K562 (cell line): ENCODE data around the gene KLHL29. TPM values are rescaled to one million over a fixed set of nuclear protein-coding genes. Genes with fewer than 3 reads are reported as not detected.

ENCODE experiments used
- ATAC-seq: fragments of 200-7000 bp; cut with Tn5 transposase; 3 replicates; pipeline ENCODE4 v1.9.1; 2020; ENCODE audit warnings: moderate library complexity
- BruUV-seq: library from RNA; stranded (reverse); fragments of 400-500 nt; replicated peaks from 2 replicates; lab custom pipeline; 2021; lab: Mats Ljungman, UMichigan
- CTCF ChIA-PET: fragments of 300-600 bp; formaldehyde crosslinking; extraction: SDS; loops from one replicate; lab custom pipeline; 2021; ENCODE audit warnings: low intra/inter-chr PET ratio; lab: Yijun Ruan, JAX
- POLR2A ChIA-PET: fragments of 300-600, 350-650 bp; sonication (Branson Sonifier 250); formaldehyde crosslinking; extraction: SDS; loops from one replicate; lab custom pipeline; 2021; ENCODE audit warnings: antibody characterized with exemption, inconsistent platforms; lab: Yijun Ruan, JAX
- DNase-seq, 4 experiments: peaks; one replicate each; pipeline versions ENCODE4 v3.0.0 to v3.0.0-alpha.2; 2011 to 2018; ENCODE audit warnings: low spot score in 3 of 4, mixed read lengths in 3 of 4; ENCODE audit errors: extremely low read depth in 1 of 4
- FAIRE-seq: peaks from 2 replicates; lab custom pipeline; 2011; peaks lifted over from hg19 to GRCh38; lab: Jason Lieb, UNC
- H2AFZ ChIP-seq: 2 replicates; pipeline ENCODE4 v1.6.0; 2011; ENCODE audit warnings: low read depth, low read length, control low read depth, inconsistent platforms
- H3K27ac ChIP-seq: fragments of 200-600 bp; 3 replicates; pipeline ENCODE4 v1.8.0; 2011; ENCODE audit warnings: low read depth, mild to moderate bottlenecking, control low read depth, inconsistent platforms, low read length, moderate library complexity, mixed read lengths; ENCODE audit errors: extremely low read depth
- H3K27me3 ChIP-seq, 2 experiments: fragments of 300-600 bp in 1 of 2; 2 replicates in 1 of 2; 3 replicates in 1 of 2; pipeline versions ENCODE4 v1.6.0 to v1.8.0; 2011; ENCODE audit warnings: inconsistent platforms in 2 of 2, low read length in 2 of 2, mild to moderate bottlenecking in 1 of 2, mixed read lengths in 1 of 2, moderate library complexity in 1 of 2; ENCODE audit not compliant: control insufficient read depth in 2 of 2, insufficient read depth in 2 of 2
- H3K36me3 ChIP-seq: fragments of 300-600 bp; 3 replicates; pipeline ENCODE4 v1.8.0; 2011; ENCODE audit warnings: mild to moderate bottlenecking, low read length, inconsistent platforms; ENCODE audit not compliant: control insufficient read depth, insufficient read depth
- H3K4me1 ChIP-seq, 2 experiments: fragments of 200-600 bp in 1 of 2; replicated peaks in 1 of 2; 2 replicates in 1 of 2; 3 replicates in 1 of 2; pipeline versions ENCODE4 v1.5.1 to v1.8.0; 2011; ENCODE audit warnings: inconsistent platforms in 2 of 2, low read length in 2 of 2, mild to moderate bottlenecking in 1 of 2, mixed read lengths in 1 of 2, moderate library complexity in 1 of 2; ENCODE audit not compliant: control insufficient read depth in 2 of 2, insufficient read depth in 2 of 2
- H3K4me2 ChIP-seq: 2 replicates; pipeline ENCODE4 v1.6.1; 2011; ENCODE audit warnings: low read length, control low read depth, inconsistent platforms, mixed read lengths; ENCODE audit not compliant: insufficient read depth
- H3K4me3 ChIP-seq: fragments of 200-600 bp; sonication (generic), shearing (Covaris generic); 2 replicates; pipeline ENCODE4 v1.5.1; 2016; ENCODE audit warnings: control low read depth, inconsistent platforms
- H3K79me2 ChIP-seq: fragments of 200-600 bp; 3 replicates; pipeline ENCODE4 v1.8.0; 2011; ENCODE audit warnings: low read length, inconsistent platforms; ENCODE audit not compliant: control insufficient read depth, insufficient read depth
- H3K9ac ChIP-seq, 2 experiments: 2 replicates each; pipeline versions ENCODE4 v1.6.0 to v1.6.1; 2011; ENCODE audit warnings: low read depth in 2 of 2, low read length in 2 of 2, control low read depth in 1 of 2, inconsistent platforms in 1 of 2, mild to moderate bottlenecking in 1 of 2, mixed read lengths in 1 of 2; ENCODE audit not compliant: insufficient read depth in 1 of 2
- H3K9me1 ChIP-seq: one replicate; pipeline ENCODE4 v1.6.0; 2011; ENCODE audit warnings: inconsistent platforms, mild to moderate bottlenecking, low read length, moderate library complexity; ENCODE audit not compliant: control insufficient read depth, insufficient read depth
- H3K9me3 ChIP-seq: replicated peaks from 2 replicates; pipeline ENCODE4 v1.5.1; 2011; ENCODE audit warnings: low read depth, low read length, inconsistent platforms; ENCODE audit not compliant: control insufficient read depth, insufficient read depth
- H4K20me1 ChIP-seq: replicated peaks from 2 replicates; pipeline ENCODE4 v1.6.1; 2011; ENCODE audit warnings: low read length, inconsistent platforms, mixed read lengths; ENCODE audit not compliant: control insufficient read depth, insufficient read depth
- CEBPB ChIP-seq: fragments of 450-650 bp; IDR thresholded peaks from 2 replicates; pipeline ENCODE4 v1.6.1; 2016; ENCODE audit warnings: missing genetic modification characterization, missing compliant biosample characterization
- FOXP1 ChIP-seq: sonication (generic); formaldehyde crosslinking; IDR thresholded peaks from 2 replicates; pipeline ENCODE4 v1.8.0; 2022; ENCODE audit warnings: mild to moderate bottlenecking, missing genetic modification reagents
- GABPB2 ChIP-seq: fragments of 250-450 bp; sonication (Bioruptor Pico); conservative IDR thresholded peaks from 2 replicates; pipeline ENCODE4 v1.5.1; 2021; ENCODE audit warnings: mild to moderate bottlenecking
- LCOR ChIP-seq: sonication (generic); formaldehyde crosslinking; IDR thresholded peaks from 2 replicates; pipeline ENCODE4 v1.8.0; 2022; ENCODE audit warnings: mild to moderate bottlenecking, missing genetic modification reagents
- SAFB2 ChIP-seq: fragments of 200-400 bp; formaldehyde crosslinking; IDR thresholded peaks from 2 replicates; pipeline ENCODE4 v1.6.1; 2018; ENCODE audit warnings: borderline replicate concordance, low read length, low read depth, moderate library complexity; ENCODE audit not compliant: severe bottlenecking
- SIN3A ChIP-seq, 2 experiments: fragments of 150-350 bp in 1 of 2; IDR thresholded peaks; 2 replicates each; pipeline ENCODE4 v1.6.1; 2011 to 2016; ENCODE audit warnings: borderline replicate concordance in 2 of 2, low read depth in 2 of 2, low read length in 2 of 2, mild to moderate bottlenecking in 2 of 2, moderate library complexity in 2 of 2; ENCODE audit not compliant: control insufficient read depth in 1 of 2
- SMARCB1 ChIP-seq: IDR thresholded peaks from 2 replicates; pipeline ENCODE4 v1.6.1; 2011; ENCODE audit warnings: improper control_type of control experiment, low read depth; ENCODE audit not compliant: insufficient read length
- STAT6 ChIP-seq: sonication (generic); formaldehyde crosslinking; IDR thresholded peaks from 2 replicates; pipeline ENCODE4 v1.8.1; 2023; ENCODE audit warnings: mild to moderate bottlenecking, missing genetic modification reagents
- ZSCAN29 ChIP-seq: fragments of 450-650 bp; IDR thresholded peaks from 2 replicates; pipeline ENCODE4 v1.6.1; 2017
- WGBS: fragments of 100-300 bp; shearing (Covaris generic); methylation state at CpG from one replicate; pipeline ENCODE4 v1.1.6; 2016; ENCODE audit warnings: low coverage, mixed read lengths; ENCODE audit not compliant: insufficient coverage; ENCODE audit errors: missing lambda C conversion rate; 5-methylcytosine and 5-hydroxymethylcytosine counted together
- in situ Hi-C: fragments of 300-500 bp; cut with MboI; formaldehyde crosslinking; loops from 4 replicates; pipeline ENCODE4 v1.15.0; 2018; ENCODE audit warnings: inconsistent platforms, mixed read lengths
- intact Hi-C: fragments of 100-400 bp; cut with micrococcal nuclease; formaldehyde crosslinking; loops from 2 replicates; pipeline ENCODE4 v1.14.2; 2022
- polyA plus RNA-seq, 8 experiments: library from polyadenylated mRNA; depleted of rRNA in 4 of 8; stranded (reverse) in 5 of 8; unstranded in 3 of 8; fragments of >200 nt; fragmentation: Nextera tagmentation in 2 of 8; fragmentation: Illumina TruSeq in 1 of 8; extraction: Ambion mirVana in 2 of 8; extraction: Trizol in 1 of 8; gene quantifications; 2 replicates each; pipeline versions ENCODE4 v1.2.1 to v1.2.3, GENCODE V29; 2011 to 2014; ENCODE audit warnings: inconsistent platforms in 1 of 8, missing spikeins in 1 of 8
- total RNA-seq, 7 experiments: library from RNA; depleted of rRNA in 6 of 7; stranded (reverse); fragments of >200 nt in 6 of 7; fragmentation: Illumina TruSeq in 2 of 7; extraction: Trizol in 2 of 7; gene quantifications; 2 replicates each; pipeline versions ENCODE4 v1.2.1 to v1.2.3, GENCODE V29; 2011 to 2021; ENCODE audit warnings: low replicate concordance in 1 of 7
- TF ChIP-seq, protein P1 (sequence below): fragments of 250-450 bp; sonication (Bioruptor Pico); IDR thresholded peaks from 2 replicates; pipeline ENCODE4 v1.6.1; 2021; ENCODE audit warnings: mild to moderate bottlenecking

The KLHL29 gene
- total and polyA plus RNA-seq, 9 of the 15 experiments (the other 6 are each of a cell fraction or from before 2014, with no cell fraction given): 0.03 to 0.31 (median 0.08) TPM; not detected in 1

GRCh38 chr2:23456881-23457760, 72.1 kb downstream of the KLHL29 start:
- ATAC-seq: no peak
- Histone ChIP-seq H3K27me3 (peaks cover 4 to 27% of the 10 kb centered on the region in 2 experiments; a peak in 4 of 5 replicates), H2AFZ (no peak overlapping the region), H3K4me1 (no peaks in the 10 kb centered on the region), H4K20me1 (0 out of 2 replicates have a peak, but pooled peaks cover 8% of the 10 kb centered on the region), H3K36me3 (no peaks in the 10 kb centered on the region), H3K79me2 (no peaks in the 10 kb centered on the region), H3K4me3 (no peak overlapping the region), H3K9me1 (no peaks in the 10 kb centered on the region), H3K9ac (no peak overlapping the region), H3K27ac (no peak overlapping the region), H3K4me2 (no peak overlapping the region), H3K9me3 (no peaks in the 10 kb centered on the region)
- TF ChIP-seq CEBPB (no peak), SMARCB1 (no peak)
- POLR2A ChIA-PET: interaction anchor here (1.5 kb wide), 1 partner anchor 9 kb away, joined by 4 read pairs; no protein-coding TSS in a partner anchor
- 3% methylated on average over 19 of the region's 20 CpGs for WGBS
- in situ Hi-C loops: no loop called here
- FAIRE-seq: no peak
- BruUV-seq: no TSS peak
- CTCF ChIA-PET: no interaction called here
- intact Hi-C loops: no loop called here
- no peak for DNase-seq

- no TSS peak for BruUV-seq
- WGBS: under 1% methylated on average over 13 of the region's 13 CpGs
- H3K9me3 ChIP-seq: no peaks in the 10 kb centered on the region
- intact Hi-C loops: no loop called here
- in situ Hi-C loops: no loop called here
- no peak overlapping the region for H2AFZ ChIP-seq
- no peak overlapping the region for H3K9ac ChIP-seq
- no peak overlapping the region for H3K27ac ChIP-seq
- ATAC-seq (no peak), FAIRE-seq (no peak), DNase-seq (no peak)
- 0 out of 2 replicates have a peak, but pooled peaks cover 8% of the 10 kb centered on the region for H4K20me1 ChIP-seq
- H3K27me3 ChIP-seq: peaks cover 3 to 21% of the 10 kb centered on the region in 2 experiments; a peak in 4 of 5 replicates
- ChIA-PET POLR2A (interaction anchor here (1.5 kb wide), 1 partner anchor 10 kb away, joined by 4 read pairs; no protein-coding TSS in a partner anchor), CTCF (no interaction called here)
- H3K4me1 ChIP-seq: no peaks in the 10 kb centered on the region
- no peaks in the 10 kb centered on the region for H3K36me3 ChIP-seq
- no peaks in the 10 kb centered on the region for H3K9me1 ChIP-seq
- H3K79me2 ChIP-seq: no peaks in the 10 kb centered on the region
- no peak overlapping the region for H3K4me3 ChIP-seq
- no peak overlapping the region for H3K4me2 ChIP-seq
- TF ChIP-seq STAT6 (CRISPR knock-in tag) (no peak), SIN3A (IDR thresholded peaks at IDR 0.05; ENCODE audit: borderline replicate concordance in 2 of 2, control insufficient read depth in 1 of 2, low read depth in 2 of 2, low read length in 2 of 2) (no peak), ZSCAN29 (no peak), SAFB2 (no peak), GABPB2 (CRISPR knock-in tag) (no peak), LCOR (CRISPR knock-in tag) (no peak), FOXP1 (CRISPR knock-in tag) (no peak)
- TF ChIP-seq, protein P1, sequence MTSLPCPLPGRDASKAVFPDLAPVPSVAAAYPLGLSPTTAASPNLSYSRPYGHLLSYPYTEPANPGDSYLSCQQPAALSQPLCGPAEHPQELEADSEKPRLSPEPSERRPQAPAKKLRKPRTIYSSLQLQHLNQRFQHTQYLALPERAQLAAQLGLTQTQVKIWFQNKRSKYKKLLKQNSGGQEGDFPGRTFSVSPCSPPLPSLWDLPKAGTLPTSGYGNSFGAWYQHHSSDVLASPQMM: no peak
Observed at GRCh38 chr2:23457990-23458682, 73.2 kb downstream of the KLHL29 start.
